ENCODE measurements around the gene IL22RA2.

GRCh38 chr6:137126875-137127485 lies 46.5 kb downstream of the IL22RA2 start:
- no peak for TF ChIP-seq ZNF449 (tag by site-specific recombination; IDR thresholded peaks at IDR 0.05)
- TF ChIP-seq ZNF747 (tag by site-specific recombination; IDR thresholded peaks at IDR 0.05), result no peak
- no peak for TF ChIP-seq YY1 (tag by site-specific recombination; IDR thresholded peaks at IDR 0.05)
- TF ChIP-seq CTCF (tag by site-specific recombination; IDR thresholded peaks at IDR 0.05), result no peak
- TF ChIP-seq ZSCAN30 (tag by site-specific recombination; IDR thresholded peaks at IDR 0.05), result no peak
- no peak for TF ChIP-seq KLF7 (tag by site-specific recombination; IDR thresholded peaks at IDR 0.05; ENCODE audit: borderline replicate concordance)
- TF ChIP-seq TRIM28 (IDR thresholded peaks at IDR 0.05; ENCODE audit: borderline replicate concordance, low read length), result no peak
- TF ChIP-seq TCF7L2 (IDR thresholded peaks at IDR 0.05; ENCODE audit: borderline replicate concordance, low read depth, low read length), result no peak
- no peak for TF ChIP-seq ATF2 (tag by site-specific recombination; IDR thresholded peaks at IDR 0.05; ENCODE audit: low read depth)
- TF ChIP-seq RBAK (tag by site-specific recombination; IDR thresholded peaks at IDR 0.05), result no peak
- no peak for TF ChIP-seq PBX3 (CRISPR knock-in tag; IDR thresholded peaks at IDR 0.05)
